Suprapubic skin (tissue), 4 donors: ENCODE results near the gene PLXNA4. TPM values are rescaled to one million over a fixed set of nuclear protein-coding genes. Genes with fewer than 3 reads are reported as not detected.

Experiments
- DNase-seq, 2 donors: peaks; one replicate each; pipeline ENCODE4 v3.0.0-alpha.2; 2019; ENCODE audit warnings: low spot score in 2 of 2
- H3K27ac ChIP-seq: fragments of 200-600 bp; sonication (generic); one replicate; pipeline ENCODE4 v1.5.1; 2019
- H3K27me3 ChIP-seq: fragments of 200-600 bp; sonication (generic); one replicate; pipeline ENCODE4 v1.5.1; 2019
- H3K36me3 ChIP-seq: fragments of 200-600 bp; sonication (generic); one replicate; pipeline ENCODE4 v1.5.1; 2019
- H3K4me1 ChIP-seq: fragments of 200-600 bp; sonication (generic); one replicate; pipeline ENCODE4 v1.5.1; 2019
- H3K4me3 ChIP-seq: fragments of 200-600 bp; sonication (generic); one replicate; pipeline ENCODE4 v1.5.1; 2019; ENCODE audit warnings: mild to moderate bottlenecking
- H3K9me3 ChIP-seq: fragments of 200-600 bp; sonication (generic); one replicate; pipeline ENCODE4 v1.5.1; 2019
- CTCF ChIP-seq, 2 donors: fragments of 200-600 bp in 1 of 2; fragments of 450-650 bp in 1 of 2; sonication (generic) in 1 of 2; IDR thresholded peaks; one replicate each; pipeline ENCODE4 v1.5.1; 2016 to 2019; ENCODE audit warnings: antibody characterized with exemption in 2 of 2, mild to moderate bottlenecking in 1 of 2, moderate library complexity in 1 of 2
- EP300 ChIP-seq: sonication (generic); formaldehyde crosslinking; IDR thresholded peaks from one replicate; pipeline ENCODE4 v1.6.1; 2017; ENCODE audit warnings: antibody characterized with exemption
- POLR2A ChIP-seq, 2 donors: fragments of 450-650 bp; IDR thresholded peaks; one replicate each; pipeline ENCODE4 v1.6.1; 2017; ENCODE audit warnings: antibody characterized with exemption in 2 of 2, mild to moderate bottlenecking in 2 of 2, moderate library complexity in 2 of 2
- POLR2AphosphoS5 ChIP-seq, 3 donors: sonication (generic); formaldehyde crosslinking; IDR thresholded peaks; one replicate each; pipeline ENCODE4 v1.6.1; 2017; ENCODE audit warnings: antibody characterized with exemption in 3 of 3
- WGBS: methylation state at CpG from one replicate; pipeline ENCODE4 v1.1.5; 2018; 5-methylcytosine and 5-hydroxymethylcytosine counted together
- total RNA-seq, 4 donors: library from RNA; depleted of rRNA; stranded (reverse); fragments of >200 nt; gene quantifications; one replicate each; pipeline ENCODE4 v1.1.0, GENCODE V29; 2016

PLXNA4 gene
- total RNA-seq, 4 donors from 2014 or later = 5.4 to 10.7 (median 7.1) TPM

- no peaks in the 10 kb centered on the region for H3K4me1 ChIP-seq
- H3K36me3 ChIP-seq = no peaks in the 10 kb centered on the region
- H3K27ac ChIP-seq = no peak overlapping the region
- no peaks in the 10 kb centered on the region for H3K9me3 ChIP-seq
- TF ChIP-seq CTCF (IDR thresholded peaks at IDR 0.05) (no peak), POLR2A (IDR thresholded peaks at IDR 0.05) (no peak), EP300 (no peak), POLR2AphosphoS5 (IDR thresholded peaks at IDR 0.05) (no peak)
- DNase-seq = no peak
- H3K4me3 ChIP-seq = no peak overlapping the region
- 73% methylated on average over 5 of the region's 5 CpGs for WGBS
- peaks cover 11% of the 10 kb centered on the region for H3K27me3 ChIP-seq
Measured at GRCh38 chr7:132361146-132361545, 215.1 kb downstream of the PLXNA4 start.

GRCh38 chr7:132359743-132360142, 216.5 kb downstream of the PLXNA4 start:
- no peak for TF ChIP-seq EP300
- no peak for TF ChIP-seq POLR2AphosphoS5 (IDR thresholded peaks at IDR 0.05)
- TF ChIP-seq POLR2A (IDR thresholded peaks at IDR 0.05) = no peak
- H3K9me3 ChIP-seq = no peaks in the 10 kb centered on the region
- no peaks in the 10 kb centered on the region for H3K36me3 ChIP-seq
- peaks cover 9% of the 10 kb centered on the region for H3K27me3 ChIP-seq
- no peak overlapping the region for H3K27ac ChIP-seq
- 92% methylated on average over 3 of the region's 3 CpGs for WGBS
- H3K4me1 ChIP-seq = no peaks in the 10 kb centered on the region
- H3K4me3 ChIP-seq = no peak overlapping the region
- no peak for DNase-seq

- TF ChIP-seq EP300 (no peak), POLR2AphosphoS5 (IDR thresholded peaks at IDR 0.05) (no peak), POLR2A (IDR thresholded peaks at IDR 0.05) (no peak), CTCF (IDR thresholded peaks at IDR 0.05) (no peak)
- Histone ChIP-seq H3K4me1 (peaks cover 27% of the 10 kb centered on the region), H3K36me3 (no peaks in the 10 kb centered on the region), H3K27me3 (peaks cover 18% of the 10 kb centered on the region), H3K9me3 (no peaks in the 10 kb centered on the region), H3K4me3 (no peak overlapping the region), H3K27ac (no peak overlapping the region)
- whole genome bisulfite sequencing = 51% methylated on average over 5 of the region's 5 CpGs
- DNase-seq = no peak
Measured at GRCh38 chr7:132355048-132355447, 221.2 kb downstream of the PLXNA4 start.

GRCh38 chr7:132354527-132354926, 221.7 kb downstream of the PLXNA4 start:
- H3K27me3 ChIP-seq = peaks cover 19% of the 10 kb centered on the region
- WGBS = 50% methylated on average over 4 of the region's 4 CpGs
- H3K36me3 ChIP-seq = no peaks in the 10 kb centered on the region
- H3K4me1 ChIP-seq = peaks cover 27% of the 10 kb centered on the region
- no peak overlapping the region for H3K4me3 ChIP-seq
- TF ChIP-seq CTCF (IDR thresholded peaks at IDR 0.05) (no peak), EP300 (no peak), POLR2AphosphoS5 (IDR thresholded peaks at IDR 0.05) (peak in 1 of 3 donors; percentile 47), POLR2A (IDR thresholded peaks at IDR 0.05) (no peak)
- no peak for DNase-seq
- no peak overlapping the region for H3K27ac ChIP-seq
- H3K9me3 ChIP-seq = no peaks in the 10 kb centered on the region

- WGBS = 40% methylated on average over 5 of the region's 5 CpGs
- no peak overlapping the region for H3K27ac ChIP-seq
- DNase-seq = no peak
- peaks cover 27% of the 10 kb centered on the region for H3K4me1 ChIP-seq
- H3K36me3 ChIP-seq = no peaks in the 10 kb centered on the region
- H3K4me3 ChIP-seq = no peak overlapping the region
- peaks cover 25% of the 10 kb centered on the region for H3K27me3 ChIP-seq
- H3K9me3 ChIP-seq = no peaks in the 10 kb centered on the region
- TF ChIP-seq POLR2AphosphoS5 (IDR thresholded peaks at IDR 0.05) (no peak), CTCF (IDR thresholded peaks at IDR 0.05) (no peak), POLR2A (IDR thresholded peaks at IDR 0.05) (no peak), EP300 (no peak)
Measured at GRCh38 chr7:132353936-132354335, 222.3 kb downstream of the PLXNA4 start.

GRCh38 chr7:132352800-132353199, 223.5 kb downstream of the PLXNA4 start:
- Histone ChIP-seq H3K4me3 (no peak overlapping the region), H3K27me3 (peaks cover 33% of the 10 kb centered on the region), H3K27ac (peak overlapping the region; percentile 30), H3K4me1 (peaks cover 27% of the 10 kb centered on the region), H3K36me3 (no peaks in the 10 kb centered on the region), H3K9me3 (no peaks in the 10 kb centered on the region)
- DNase-seq = no peak
- no peak for TF ChIP-seq EP300
- no peak for TF ChIP-seq CTCF (IDR thresholded peaks at IDR 0.05)
- TF ChIP-seq POLR2AphosphoS5 (IDR thresholded peaks at IDR 0.05) = peak in 2 of 3 donors; percentile 42 to 51
- 12% methylated on average over 6 of the region's 6 CpGs for WGBS
